Neural cell (in vitro differentiated cells): ENCODE measurements around the gene TSPAN9.

Experiments
- EP300 ChIP-seq: fragments of 450-650 bp; conservative IDR thresholded peaks from 2 replicates; pipeline ENCODE4 v1.6.1; 2014; ENCODE audit warnings: antibody characterized with exemption, mild to moderate bottlenecking, moderate library complexity; ENCODE audit not compliant: poor library complexity, severe bottlenecking
- EZH2 ChIP-seq: fragments of 200-600, 300-800 bp; shearing (Covaris generic), sonication (generic); IDR thresholded peaks from 2 replicates; pipeline ENCODE4 v1.6.1; 2014; ENCODE audit warnings: antibody characterized with exemption, low read length, borderline replicate concordance, mild to moderate bottlenecking; ENCODE audit not compliant: insufficient read depth, poor library complexity, severe bottlenecking
- MXI1 ChIP-seq: fragments of 450-650 bp; conservative IDR thresholded peaks from 2 replicates; pipeline ENCODE4 v1.6.1; 2014; ENCODE audit warnings: antibody characterized with exemption, mild to moderate bottlenecking; ENCODE audit not compliant: poor library complexity, severe bottlenecking
- POLR2AphosphoS5 ChIP-seq: IDR thresholded peaks from 2 replicates; pipeline ENCODE4 v1.6.1; 2012
- RAD21 ChIP-seq: fragments of 450-650 bp; conservative IDR thresholded peaks from 2 replicates; pipeline ENCODE4 v1.6.1; 2014; ENCODE audit warnings: antibody characterized with exemption, mild to moderate bottlenecking, moderate library complexity
- REST ChIP-seq: IDR thresholded peaks from 2 replicates; pipeline ENCODE4 v1.6.1; 2012; ENCODE audit warnings: borderline replicate concordance
- SMC3 ChIP-seq: fragments of 450-650 bp; conservative IDR thresholded peaks from 2 replicates; pipeline ENCODE4 v1.6.1; 2014; ENCODE audit warnings: antibody characterized with exemption, mild to moderate bottlenecking, moderate library complexity; ENCODE audit not compliant: poor library complexity
- TAF1 ChIP-seq: IDR thresholded peaks from 2 replicates; pipeline ENCODE4 v1.6.1; 2012; ENCODE audit warnings: low read depth
- TF ChIP-seq, protein P1 (sequence below): fragments of 450-650 bp; IDR thresholded peaks from 2 replicates; pipeline ENCODE4 v1.5.1; 2014; ENCODE audit warnings: antibody characterized with exemption, mild to moderate bottlenecking, moderate library complexity; ENCODE audit not compliant: poor library complexity, severe bottlenecking

DNA sequence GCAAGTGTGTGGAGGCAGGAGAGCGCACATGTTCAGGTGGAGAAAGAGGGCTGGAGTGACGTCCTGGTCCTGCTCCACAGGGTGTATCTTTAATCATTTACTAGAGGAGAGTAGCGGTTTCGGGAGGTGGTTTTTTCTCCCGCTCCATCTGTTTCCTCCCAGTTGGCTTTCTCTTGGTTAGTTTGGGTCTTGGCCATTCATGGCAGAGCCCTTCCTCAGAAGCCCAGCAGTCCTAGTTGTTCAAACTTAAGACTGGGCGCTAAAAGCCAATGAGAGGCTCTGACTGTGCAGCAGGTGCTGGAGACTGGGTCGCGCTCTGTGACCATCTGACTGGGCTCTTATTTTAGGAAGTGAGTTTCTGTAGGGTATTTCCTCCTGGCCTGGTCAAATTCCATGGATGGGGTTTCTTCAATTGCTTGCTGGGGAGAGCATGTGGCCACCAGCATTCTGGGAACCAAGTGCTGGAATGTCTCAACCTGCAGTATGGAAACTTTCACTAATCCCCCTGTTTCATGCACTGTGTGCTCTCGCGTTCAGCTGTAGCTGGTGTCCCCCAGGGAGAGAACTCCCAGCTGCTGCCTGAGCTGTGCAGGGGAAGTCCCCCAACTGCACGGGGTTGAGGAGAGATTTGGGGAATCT lies 27.4 kb upstream of the TSPAN9 start:
- TF ChIP-seq EZH2 (no peak), POLR2AphosphoS5 (no peak), REST (no peak), RAD21 (no peak), EP300 (no peak), SMC3 (no peak), TAF1 (no peak), MXI1 (no peak)
- TF ChIP-seq, protein P1, sequence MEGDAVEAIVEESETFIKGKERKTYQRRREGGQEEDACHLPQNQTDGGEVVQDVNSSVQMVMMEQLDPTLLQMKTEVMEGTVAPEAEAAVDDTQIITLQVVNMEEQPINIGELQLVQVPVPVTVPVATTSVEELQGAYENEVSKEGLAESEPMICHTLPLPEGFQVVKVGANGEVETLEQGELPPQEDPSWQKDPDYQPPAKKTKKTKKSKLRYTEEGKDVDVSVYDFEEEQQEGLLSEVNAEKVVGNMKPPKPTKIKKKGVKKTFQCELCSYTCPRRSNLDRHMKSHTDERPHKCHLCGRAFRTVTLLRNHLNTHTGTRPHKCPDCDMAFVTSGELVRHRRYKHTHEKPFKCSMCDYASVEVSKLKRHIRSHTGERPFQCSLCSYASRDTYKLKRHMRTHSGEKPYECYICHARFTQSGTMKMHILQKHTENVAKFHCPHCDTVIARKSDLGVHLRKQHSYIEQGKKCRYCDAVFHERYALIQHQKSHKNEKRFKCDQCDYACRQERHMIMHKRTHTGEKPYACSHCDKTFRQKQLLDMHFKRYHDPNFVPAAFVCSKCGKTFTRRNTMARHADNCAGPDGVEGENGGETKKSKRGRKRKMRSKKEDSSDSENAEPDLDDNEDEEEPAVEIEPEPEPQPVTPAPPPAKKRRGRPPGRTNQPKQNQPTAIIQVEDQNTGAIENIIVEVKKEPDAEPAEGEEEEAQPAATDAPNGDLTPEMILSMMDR: no peak
